Thoracic aorta (tissue), 2 donors: ENCODE results near the gene FBXO42. TPM values are rescaled to one million over a fixed set of nuclear protein-coding genes. Genes with fewer than 3 reads are reported as not detected.
A peak's percentile ranks its signal among the peaks of the same experiment; 100 is the strongest.

ENCODE experiments used
- ATAC-seq: fragments of 150-250 bp; one replicate; pipeline ENCODE4 v1.8.0; 2017; ENCODE audit warnings: low read depth; ENCODE audit not compliant: insufficient number of reproducible peaks, low FRiP score
- DNase-seq: peaks from one replicate; pipeline ENCODE4 v3.0.0-alpha.2; 2020; ENCODE audit warnings: low spot score
- H3K27ac ChIP-seq, 2 donors: fragments of 200-600 bp; sonication (generic); 1 replicate in 1 of 2; 2 replicates in 1 of 2; pipeline ENCODE4 v1.5.1; 2016; ENCODE audit warnings: mild to moderate bottlenecking in 2 of 2, moderate library complexity in 2 of 2
- H3K27me3 ChIP-seq: fragments of 200-600 bp; sonication (generic); replicated peaks from 2 replicates; pipeline ENCODE4 v1.6.0; 2016; ENCODE audit warnings: mild to moderate bottlenecking; ENCODE audit not compliant: insufficient read depth
- H3K36me3 ChIP-seq: fragments of 200-600 bp; sonication (generic); one replicate; pipeline ENCODE4 v1.5.1; 2016
- H3K4me1 ChIP-seq, 2 donors: fragments of 200-600 bp; sonication (generic); 1 replicate in 1 of 2; 2 replicates in 1 of 2; pipeline versions ENCODE4 v1.5.1 to v1.6.0; 2016; ENCODE audit warnings: low read depth in 2 of 2, mild to moderate bottlenecking in 1 of 2; ENCODE audit not compliant: control insufficient read depth in 1 of 2
- H3K4me3 ChIP-seq: fragments of 200-600 bp; sonication (generic); 2 replicates; pipeline ENCODE4 v1.5.1; 2016; ENCODE audit warnings: mild to moderate bottlenecking
- H3K9me3 ChIP-seq: fragments of 200-600 bp; sonication (generic); 2 replicates; pipeline ENCODE4 v1.5.1; 2016
- total RNA-seq, 2 donors: library from RNA; depleted of rRNA; stranded (reverse); fragments of >200 nt; gene quantifications; one replicate each; pipeline versions ENCODE4 v1.1.0 to v1.2.3, GENCODE V29; 2016
- TF ChIP-seq, protein P1 (sequence below): fragments of 200-600 bp; sonication (generic); IDR thresholded peaks from one replicate; pipeline ENCODE4 v1.5.1; 2019; ENCODE audit warnings: antibody characterized with exemption

Gene FBXO42
- total RNA-seq, 2 donors from 2014 or later, result 71.2 to 72.2 TPM

DNA sequence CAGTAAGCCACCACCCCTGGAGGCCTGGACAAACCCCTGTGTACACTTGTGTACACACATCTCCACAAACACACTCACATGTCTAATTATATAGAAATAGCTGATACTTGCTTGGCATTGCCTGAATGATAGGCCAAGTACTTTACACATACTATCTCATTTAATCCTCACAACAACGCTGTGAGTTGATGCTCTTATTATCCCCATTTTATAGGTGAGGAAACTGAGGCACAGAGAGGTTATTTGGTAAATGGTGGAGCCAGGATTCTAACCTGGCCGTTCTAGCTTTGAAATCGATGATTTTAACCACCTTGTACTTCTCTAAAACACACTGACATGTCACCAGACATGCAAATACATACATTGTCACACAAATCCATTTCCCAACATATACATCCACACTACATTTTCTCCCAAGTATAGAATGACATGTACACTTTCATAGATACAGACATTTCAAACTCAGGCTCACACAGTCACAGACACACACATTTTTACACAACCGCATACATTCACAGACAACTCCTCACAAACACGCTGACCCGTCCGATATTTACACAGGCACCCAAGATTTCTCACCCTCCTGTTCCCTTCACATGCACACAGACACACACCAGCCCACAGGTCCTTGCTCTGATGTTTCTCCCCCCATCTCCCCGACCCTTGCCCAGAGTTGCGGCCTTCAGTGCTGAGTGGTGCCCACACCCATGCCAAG, 143.0 kb downstream of the FBXO42 start:
- H3K27ac ChIP-seq, result no peak overlapping the region
- no peaks in the 10 kb centered on the region for H3K27me3 ChIP-seq
- peaks cover 10 to 22% of the 10 kb centered on the region in 2 donors for H3K4me1 ChIP-seq
- no peaks in the 10 kb centered on the region for H3K9me3 ChIP-seq
- ATAC-seq (no peak), DNase-seq (no peak)
- H3K36me3 ChIP-seq, result no peaks in the 10 kb centered on the region
- no peak overlapping the region for H3K4me3 ChIP-seq
- TF ChIP-seq, protein P1, sequence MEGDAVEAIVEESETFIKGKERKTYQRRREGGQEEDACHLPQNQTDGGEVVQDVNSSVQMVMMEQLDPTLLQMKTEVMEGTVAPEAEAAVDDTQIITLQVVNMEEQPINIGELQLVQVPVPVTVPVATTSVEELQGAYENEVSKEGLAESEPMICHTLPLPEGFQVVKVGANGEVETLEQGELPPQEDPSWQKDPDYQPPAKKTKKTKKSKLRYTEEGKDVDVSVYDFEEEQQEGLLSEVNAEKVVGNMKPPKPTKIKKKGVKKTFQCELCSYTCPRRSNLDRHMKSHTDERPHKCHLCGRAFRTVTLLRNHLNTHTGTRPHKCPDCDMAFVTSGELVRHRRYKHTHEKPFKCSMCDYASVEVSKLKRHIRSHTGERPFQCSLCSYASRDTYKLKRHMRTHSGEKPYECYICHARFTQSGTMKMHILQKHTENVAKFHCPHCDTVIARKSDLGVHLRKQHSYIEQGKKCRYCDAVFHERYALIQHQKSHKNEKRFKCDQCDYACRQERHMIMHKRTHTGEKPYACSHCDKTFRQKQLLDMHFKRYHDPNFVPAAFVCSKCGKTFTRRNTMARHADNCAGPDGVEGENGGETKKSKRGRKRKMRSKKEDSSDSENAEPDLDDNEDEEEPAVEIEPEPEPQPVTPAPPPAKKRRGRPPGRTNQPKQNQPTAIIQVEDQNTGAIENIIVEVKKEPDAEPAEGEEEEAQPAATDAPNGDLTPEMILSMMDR, result no peak

DNA sequence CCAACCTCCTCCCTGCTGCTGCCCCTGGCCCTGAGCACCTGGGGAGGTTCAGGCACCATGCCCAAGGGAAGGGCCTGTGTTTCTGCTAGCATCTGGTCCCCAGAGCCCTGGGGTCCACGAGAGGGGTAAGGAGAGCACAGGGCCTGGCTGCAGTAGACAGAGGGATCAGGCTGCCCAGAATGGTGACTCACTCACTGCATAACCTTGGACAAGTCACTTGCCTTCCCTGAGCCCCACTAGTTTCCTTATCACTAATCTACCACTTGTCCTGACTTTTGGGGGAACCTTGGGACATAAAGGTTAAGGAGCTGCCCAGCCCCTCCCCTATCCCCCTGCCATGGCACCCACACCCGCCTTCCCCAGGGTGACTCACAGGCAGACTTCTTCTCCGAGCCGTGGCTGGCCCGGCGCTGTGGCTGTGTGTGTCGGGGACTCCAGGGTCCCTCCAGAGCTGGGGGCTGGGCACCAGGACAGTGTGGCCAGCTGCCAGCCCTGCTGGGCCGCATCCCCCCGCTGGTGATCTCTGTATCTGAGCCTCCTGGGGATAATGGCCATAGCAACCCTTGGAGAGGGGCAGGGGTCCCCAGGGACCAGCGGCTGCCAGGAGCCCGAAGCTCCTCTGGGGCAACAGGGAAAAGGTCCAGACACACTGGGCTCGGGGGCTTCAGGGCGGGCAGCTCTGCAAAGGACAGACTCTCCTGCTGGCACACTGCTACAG, 143.9 kb downstream of the FBXO42 start:
- DNase-seq (no peak), ATAC-seq (no peak)
- TF ChIP-seq, protein P1, result no peak
- H3K9me3 ChIP-seq, result no peaks in the 10 kb centered on the region
- peaks cover 10 to 22% of the 10 kb centered on the region in 2 donors for H3K4me1 ChIP-seq
- no peak overlapping the region for H3K4me3 ChIP-seq
- H3K27ac ChIP-seq, result no peak overlapping the region
- no peaks in the 10 kb centered on the region for H3K36me3 ChIP-seq
- no peaks in the 10 kb centered on the region for H3K27me3 ChIP-seq

DNA sequence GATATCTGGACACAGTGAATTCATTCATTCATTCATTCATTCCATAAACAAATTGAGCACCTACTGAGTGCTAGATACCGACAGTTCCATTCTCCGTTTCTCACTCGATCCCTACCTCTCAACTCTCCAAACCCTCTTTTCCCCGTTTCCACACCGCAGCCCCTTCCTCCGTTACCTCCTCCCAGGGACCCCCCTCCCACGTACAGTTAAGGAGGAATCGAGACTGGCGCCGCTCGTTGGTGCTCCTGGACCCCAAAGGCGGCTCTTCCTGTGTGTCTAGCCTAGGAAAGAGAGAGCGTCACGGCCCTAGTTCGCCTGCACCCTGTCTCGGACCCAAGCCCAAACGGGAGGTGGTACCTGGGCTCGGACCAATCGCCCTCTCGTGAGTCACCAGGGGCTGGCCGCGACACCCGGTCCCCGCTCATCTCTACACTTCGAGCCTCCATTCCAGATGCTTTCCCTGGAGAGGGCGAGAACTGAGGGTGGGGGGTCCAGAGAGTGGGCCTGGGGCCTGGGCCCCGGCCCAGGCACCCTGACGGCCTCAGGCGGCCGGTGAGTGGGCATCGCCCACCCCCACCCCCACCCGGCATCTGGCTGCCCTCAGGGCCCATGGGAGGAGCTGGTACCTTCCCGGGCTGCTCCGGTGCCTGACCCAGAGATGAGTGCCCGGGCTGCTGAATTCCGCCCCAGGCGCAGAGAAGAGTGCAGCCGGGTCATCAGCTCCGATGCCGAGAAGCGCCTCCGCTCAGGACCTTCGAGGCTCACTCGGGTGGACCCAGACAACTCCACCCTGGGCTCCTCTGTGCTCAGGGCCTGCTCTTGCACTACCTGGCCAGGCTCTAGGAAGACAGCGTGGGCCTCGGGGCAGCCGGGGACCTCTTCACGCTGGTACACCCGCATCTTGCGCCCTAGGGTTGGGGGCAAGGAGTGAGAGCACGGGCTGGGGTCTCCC, 144.7 kb downstream of the FBXO42 start:
- no peak for DNase-seq
- H3K4me1 ChIP-seq, result peaks cover 10 to 22% of the 10 kb centered on the region in 2 donors
- no peaks in the 10 kb centered on the region for H3K36me3 ChIP-seq
- H3K27me3 ChIP-seq, result no peaks in the 10 kb centered on the region
- no peaks in the 10 kb centered on the region for H3K9me3 ChIP-seq
- H3K27ac ChIP-seq, result peak overlapping the region; percentile 88 to 89
- no peak for ATAC-seq
- TF ChIP-seq, protein P1, result no peak
- H3K4me3 ChIP-seq, result peak overlapping the region; percentile 73

DNA sequence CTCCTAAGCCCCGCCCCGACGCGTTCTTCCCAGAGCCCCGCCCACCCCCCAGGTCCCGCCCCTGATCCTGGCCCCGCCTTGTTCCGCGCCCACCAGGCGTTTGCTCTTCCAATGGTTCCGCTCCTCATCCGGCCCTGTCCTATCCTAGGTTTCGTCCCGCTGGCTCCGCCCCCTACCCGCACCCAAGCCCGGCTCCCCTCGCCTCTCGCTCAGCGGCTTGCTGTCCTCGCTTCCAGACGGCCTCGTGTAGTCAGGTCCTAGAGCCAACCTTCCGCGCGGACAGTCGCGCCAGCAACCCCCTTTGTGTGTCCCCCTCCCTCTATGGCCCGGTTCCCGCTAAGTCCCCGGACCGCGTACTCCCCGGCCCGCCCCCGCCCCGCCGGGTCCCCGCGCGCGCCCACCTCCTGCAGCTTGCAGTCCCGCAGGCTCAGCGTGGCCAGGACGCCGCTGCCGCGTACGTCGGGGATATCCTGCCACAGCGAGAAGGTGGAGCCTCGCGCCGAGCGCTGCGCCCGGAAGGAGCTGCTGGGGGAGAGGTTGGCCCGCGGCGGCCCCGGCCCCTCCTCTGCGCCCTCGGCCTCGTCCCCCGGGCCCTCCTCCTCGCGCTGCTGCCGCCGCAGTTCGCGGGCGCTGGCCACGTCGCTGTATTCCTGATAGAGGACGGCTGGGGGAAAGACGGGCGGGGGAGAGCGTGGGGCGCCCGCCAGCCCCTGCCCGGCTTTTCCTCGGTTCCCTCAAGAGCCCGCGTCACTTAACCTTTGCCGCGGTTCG, 145.5 kb downstream of the FBXO42 start:
- TF ChIP-seq, protein P1, result no peak
- H3K9me3 ChIP-seq, result no peaks in the 10 kb centered on the region
- no peaks in the 10 kb centered on the region for H3K27me3 ChIP-seq
- H3K4me3 ChIP-seq, result peak overlapping the region; percentile 73
- H3K4me1 ChIP-seq, result peaks cover 10 to 22% of the 10 kb centered on the region in 2 donors
- ATAC-seq (peak; percentile 83), DNase-seq (peak; percentile 91)
- H3K27ac ChIP-seq, result peak overlapping the region; percentile 88 to 89
- no peaks in the 10 kb centered on the region for H3K36me3 ChIP-seq
